ENCODE measurements around the gene GALNT10.

GALNT10 gene

GRCh38 chr5:154446195-154447088, 255.9 kb downstream of the GALNT10 start:
- Histone ChIP-seq H3K27ac (ENCODE audit: low read depth, low read length) (no peak overlapping the region), H3K4me3 (ENCODE audit: low read length) (peak overlapping the region; percentile 100), H4K20me1 (ENCODE audit: control insufficient read depth, insufficient read depth, low read depth, low read length) (peaks cover 19% of the 10 kb centered on the region), H3K9me2 (replicated peaks; ENCODE audit: control insufficient read depth, low read length) (no peaks in the 10 kb centered on the region), H3K9me3 (ENCODE audit: control insufficient read depth, insufficient read depth, low read length) (no peaks in the 10 kb centered on the region), H3K79me2 (ENCODE audit: control insufficient read depth, low read length) (peaks cover 62% of the 10 kb centered on the region), H3K27me3 (ENCODE audit: control insufficient read depth, low read length) (no peaks in the 10 kb centered on the region), H3K36me3 (ENCODE audit: control insufficient read depth, low read length) (peaks cover 39% of the 10 kb centered on the region), H3K4me2 (ENCODE audit: low read length) (peak overlapping the region; percentile 87), H3K4me1 (ENCODE audit: control insufficient read depth, low read length) (peaks cover 38% of the 10 kb centered on the region), H3F3A (ENCODE audit: control insufficient read depth, insufficient read depth) (no peaks in the 10 kb centered on the region)
- TF ChIP-seq EZH2phosphoT487 (IDR thresholded peaks at IDR 0.05; ENCODE audit: borderline replicate concordance, low read length) (no peak), CTCF (IDR thresholded peaks at IDR 0.05; ENCODE audit: low read depth, low read length, poor library complexity, severe bottlenecking) (no peak)

GRCh38 chr5:154447089-154447725, 256.7 kb downstream of the GALNT10 start:
- Histone ChIP-seq H3K9me3 (ENCODE audit: control insufficient read depth, insufficient read depth, low read length) (no peaks in the 10 kb centered on the region), H3K36me3 (ENCODE audit: control insufficient read depth, low read length) (peaks cover 38% of the 10 kb centered on the region), H3K27ac (ENCODE audit: low read depth, low read length) (no peak overlapping the region), H3K4me1 (ENCODE audit: control insufficient read depth, low read length) (peaks cover 38% of the 10 kb centered on the region), H3K27me3 (ENCODE audit: control insufficient read depth, low read length) (no peaks in the 10 kb centered on the region), H3K9me2 (replicated peaks; ENCODE audit: control insufficient read depth, low read length) (no peaks in the 10 kb centered on the region), H3K4me2 (ENCODE audit: low read length) (peak overlapping the region; percentile 87), H4K20me1 (ENCODE audit: control insufficient read depth, insufficient read depth, low read depth, low read length) (peaks cover 19% of the 10 kb centered on the region), H3K4me3 (ENCODE audit: low read length) (peak overlapping the region; percentile 100), H3F3A (ENCODE audit: control insufficient read depth, insufficient read depth) (no peaks in the 10 kb centered on the region), H3K79me2 (ENCODE audit: control insufficient read depth, low read length) (peaks cover 62% of the 10 kb centered on the region)
- no peak for TF ChIP-seq EZH2phosphoT487 (IDR thresholded peaks at IDR 0.05; ENCODE audit: borderline replicate concordance, low read length)
- TF ChIP-seq CTCF (IDR thresholded peaks at IDR 0.05; ENCODE audit: low read depth, low read length, poor library complexity, severe bottlenecking), result no peak

DNA sequence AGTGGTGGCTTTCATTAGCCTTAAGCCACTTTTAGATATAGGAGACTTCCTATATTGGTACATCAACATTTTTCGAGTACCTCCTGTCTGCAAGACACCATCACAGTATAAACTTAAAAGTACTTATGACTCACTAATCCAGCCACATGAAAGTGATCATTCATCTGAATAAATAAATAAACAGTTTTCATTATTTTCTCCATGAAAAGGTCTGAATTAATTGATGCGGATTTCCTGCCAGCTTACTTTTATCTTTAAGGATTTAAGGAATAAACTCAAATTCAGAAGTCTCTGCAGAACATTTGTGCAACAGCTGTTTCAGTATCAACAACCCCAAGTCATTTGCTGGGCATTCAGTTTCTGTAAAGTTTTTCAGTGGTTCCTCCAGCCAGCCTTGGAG, 259.3 kb downstream of the GALNT10 start:
- Histone ChIP-seq H3K27me3 (ENCODE audit: control insufficient read depth, low read length) (no peaks in the 10 kb centered on the region), H3K9me2 (replicated peaks; ENCODE audit: control insufficient read depth, low read length) (no peaks in the 10 kb centered on the region), H3K9me3 (ENCODE audit: control insufficient read depth, insufficient read depth, low read length) (no peaks in the 10 kb centered on the region), H3K36me3 (ENCODE audit: control insufficient read depth, low read length) (peaks cover 55% of the 10 kb centered on the region), H3F3A (ENCODE audit: control insufficient read depth, insufficient read depth) (no peaks in the 10 kb centered on the region), H3K4me1 (ENCODE audit: control insufficient read depth, low read length) (peaks cover 27% of the 10 kb centered on the region), H3K27ac (ENCODE audit: low read depth, low read length) (no peak overlapping the region), H4K20me1 (ENCODE audit: control insufficient read depth, insufficient read depth, low read depth, low read length) (peaks cover 19% of the 10 kb centered on the region), H3K4me3 (ENCODE audit: low read length) (no peak overlapping the region), H3K4me2 (ENCODE audit: low read length) (no peak overlapping the region), H3K79me2 (ENCODE audit: control insufficient read depth, low read length) (peaks cover 50% of the 10 kb centered on the region)
- no peak for TF ChIP-seq CTCF (IDR thresholded peaks at IDR 0.05; ENCODE audit: low read depth, low read length, poor library complexity, severe bottlenecking)
- TF ChIP-seq EZH2phosphoT487 (IDR thresholded peaks at IDR 0.05; ENCODE audit: borderline replicate concordance, low read length), result no peak
